H4 (cell line): ENCODE results near the gene PCBP2. TPM values are rescaled to one million over a fixed set of nuclear protein-coding genes. Genes with fewer than 3 reads are reported as not detected.

Source experiments
- DNase-seq: peaks from one replicate; pipeline ENCODE4 v3.0.0-alpha.2; 2015; ENCODE audit warnings: low spot score
- total RNA-seq: library from RNA; depleted of rRNA; stranded (reverse); fragments of >200 nt; shearing (Covaris generic); gene quantifications from 2 replicates; pipeline ENCODE4 v1.2.3, GENCODE V29; 2014; rRNA removed

The PCBP2 gene
- total RNA-seq, 1 experiment from 2014 or later: 206 TPM

DNA sequence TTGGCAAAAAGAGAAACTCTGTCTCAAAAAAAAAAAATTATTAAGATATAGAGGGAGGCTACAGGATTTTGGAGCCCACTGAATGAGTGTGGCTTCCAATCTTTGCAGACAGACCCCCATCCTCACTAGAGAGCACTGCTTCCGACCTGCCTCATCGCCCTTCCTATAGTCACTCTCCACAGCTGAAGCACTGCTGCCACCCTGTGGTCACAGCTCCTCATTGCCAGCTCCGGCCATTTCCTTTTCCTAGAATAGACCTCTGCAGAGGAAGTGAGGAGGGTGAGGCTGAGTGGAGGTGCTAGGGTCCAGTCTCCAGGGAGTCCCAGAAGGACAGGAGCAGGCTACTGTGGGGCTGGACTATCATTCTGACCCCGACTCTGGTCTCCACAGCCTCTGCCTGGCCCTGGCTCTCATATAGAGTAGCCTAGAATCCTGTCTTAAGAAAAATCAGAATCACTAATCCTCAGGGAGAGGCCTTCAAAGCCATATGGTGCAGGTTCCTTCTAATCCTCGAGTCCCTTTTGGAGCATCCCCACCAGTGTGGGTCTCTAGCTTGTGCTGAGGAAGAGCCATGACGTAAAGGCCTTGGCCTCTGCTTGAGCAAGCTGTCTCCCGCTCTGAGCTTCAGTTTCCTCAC, 56.8 kb downstream of the PCBP2 start:
- DNase-seq: peak; percentile 72

GRCh38 chr12:53510181-53510812, 58.4 kb downstream of the PCBP2 start:
- DNase-seq: no peak

DNA sequence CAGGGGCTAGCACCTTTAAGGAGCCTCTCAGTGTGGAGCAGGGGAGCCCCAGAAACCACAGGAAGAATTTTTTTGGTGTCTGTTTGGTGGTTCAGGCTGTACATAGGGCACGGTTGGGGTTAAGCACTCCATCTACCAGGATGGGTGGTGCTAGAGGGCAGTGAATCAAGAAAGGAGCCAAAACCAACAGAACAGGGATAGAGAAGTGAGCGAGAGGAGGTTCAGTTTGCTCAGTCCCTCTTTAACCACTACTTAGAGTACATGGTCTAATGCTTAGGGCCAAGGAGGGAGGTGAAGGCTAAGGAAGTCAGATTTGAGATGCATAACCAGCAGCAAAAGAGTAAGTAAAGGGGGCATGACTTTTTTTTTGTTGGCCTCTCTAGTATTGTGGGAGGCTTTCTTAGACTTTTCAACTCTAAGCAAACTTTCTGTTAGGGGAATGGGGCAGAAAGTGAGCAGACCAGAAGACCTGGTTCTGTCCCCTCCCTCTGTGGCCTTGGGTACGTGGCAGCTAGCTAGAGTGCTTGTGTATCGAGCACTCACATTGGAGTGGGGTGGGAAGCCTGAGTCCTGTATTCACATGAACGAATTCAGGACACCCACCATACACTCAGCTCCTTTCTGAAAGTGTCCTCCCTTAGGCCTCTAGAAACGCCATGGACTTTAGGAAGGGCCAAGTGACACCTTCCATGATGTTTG, 62.0 kb downstream of the PCBP2 start:
- DNase-seq: no peak

GRCh38 chr12:53514628-53515290, 62.9 kb downstream of the PCBP2 start:
- no peak for DNase-seq

- DNase-seq: no peak
These were observed 63.4 kb downstream of the PCBP2 start for GRCh38 chr12:53515291-53515680.

- no peak for DNase-seq
These were observed 65.0 kb downstream of the PCBP2 start for GRCh38 chr12:53516758-53517455.

DNA sequence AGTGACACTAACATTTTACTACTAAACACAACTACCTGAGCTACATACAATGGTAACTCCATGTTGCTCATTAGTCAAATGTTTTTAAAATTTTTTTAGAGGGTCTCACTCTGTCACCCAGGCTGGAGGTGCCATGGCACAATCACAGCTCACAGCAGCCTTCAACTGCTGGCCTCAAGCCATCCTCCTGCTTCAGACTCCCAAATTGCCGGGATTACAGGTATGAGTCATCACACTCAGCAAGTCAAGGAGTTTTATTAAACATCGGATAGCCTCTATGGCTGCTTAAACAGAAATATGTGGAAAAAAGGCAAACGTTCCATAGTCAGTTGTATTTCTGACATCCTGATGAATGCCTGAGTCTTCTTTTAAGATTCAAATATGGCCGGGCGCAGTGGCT, 66.5 kb downstream of the PCBP2 start:
- DNase-seq: no peak

DNA sequence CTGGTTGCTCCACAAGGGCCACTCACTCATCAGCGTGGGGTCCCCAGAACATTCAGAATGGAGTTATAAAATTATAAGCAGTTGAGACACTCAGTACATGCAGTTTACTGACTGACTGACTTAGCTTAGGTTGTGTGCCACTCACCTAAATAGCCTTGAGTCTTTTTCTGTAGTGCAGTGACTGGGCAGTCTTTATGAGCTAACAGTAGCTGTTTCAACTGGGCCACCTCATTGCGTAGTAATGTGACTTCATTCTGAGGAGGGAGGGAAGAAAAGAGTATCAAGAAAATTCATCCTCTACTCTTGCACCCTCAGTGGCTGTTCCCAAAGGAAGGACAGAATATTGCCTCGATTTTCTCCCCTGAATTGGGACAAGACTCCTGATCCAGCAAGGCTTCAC, 71.2 kb downstream of the PCBP2 start:
- DNase-seq: no peak

GRCh38 chr12:53524476-53524875, 72.6 kb downstream of the PCBP2 start:
- DNase-seq: no peak

DNA sequence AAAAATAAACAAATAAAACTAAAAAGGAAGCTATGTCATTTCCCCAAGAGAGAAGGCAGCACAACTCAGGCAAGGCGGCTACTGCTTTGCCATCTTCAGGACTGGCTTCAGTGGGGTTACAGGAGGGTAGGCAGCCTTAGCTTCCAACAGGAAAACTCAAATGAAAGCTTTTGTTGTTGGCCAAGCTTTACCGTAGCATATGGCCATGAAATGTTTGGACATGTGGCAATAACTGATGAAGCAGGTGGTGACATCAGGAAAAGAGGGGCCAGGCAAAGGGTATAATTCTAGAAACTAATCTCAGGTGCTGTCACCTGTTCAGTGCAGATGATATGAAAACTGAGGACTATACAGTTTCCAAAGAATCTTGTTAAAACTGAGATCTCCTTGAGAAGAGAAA, 78.2 kb downstream of the PCBP2 start:
- DNase-seq: no peak

Other genes with a start within 250 kb of the PCBP2 start
- 0.39 and 1.2 TPM in 2 replicates for gene ITGB7, start 244.9 kb upstream of the PCBP2 start, total RNA-seq
- gene RARG, start 219.9 kb upstream of the PCBP2 start, total RNA-seq: 20.0 and 24.2 TPM in 2 replicates
- 7.8 and 22.6 TPM in 2 replicates for gene ESPL1, start 183.8 kb upstream of the PCBP2 start, total RNA-seq
- gene PFDN5, start 156.6 kb upstream of the PCBP2 start, total RNA-seq: 462 and 537 TPM in 2 replicates
- gene MYG1, start 152.4 kb upstream of the PCBP2 start, total RNA-seq: 80.2 and 82.8 TPM in 2 replicates
- 57.0 and 74.6 TPM in 2 replicates for gene AAAS, start 130.5 kb upstream of the PCBP2 start, total RNA-seq
- not detected in 2 replicates for gene SP7, start 115.7 kb upstream of the PCBP2 start, total RNA-seq
- gene SP1, start 71.9 kb upstream of the PCBP2 start, total RNA-seq: 26.9 and 33.4 TPM in 2 replicates
- gene AMHR2, start 28.2 kb upstream of the PCBP2 start, total RNA-seq: not detected in 2 replicates
- 59.6 and 110 TPM in 2 replicates for gene PRR13, start 10.4 kb upstream of the PCBP2 start, total RNA-seq
- gene MAP3K12, start 47.4 kb downstream of the PCBP2 start, total RNA-seq: 9.1 and 14.3 TPM in 2 replicates
- gene TARBP2, start 49.2 kb downstream of the PCBP2 start, total RNA-seq: 46.4 and 47.0 TPM in 2 replicates
- gene NPFF, start 55.4 kb downstream of the PCBP2 start, total RNA-seq: not detected in 2 replicates
- gene ATF7, start 174.3 kb downstream of the PCBP2 start, total RNA-seq: 6.1 and 12.4 TPM in 2 replicates
- 391 and 444 TPM in 2 replicates for gene ATP5MC2, start 224.0 kb downstream of the PCBP2 start, total RNA-seq